HG02938 (cell line): ENCODE data around the gene CTBP1.

Experiments
- ATAC-seq: cut with Tn5 transposase; IDR thresholded peaks from one replicate; pipeline ENCODE4 v1.9.1; 2021; ENCODE audit warnings: mild to moderate bottlenecking, moderate library complexity; ENCODE audit not compliant: unreplicated experiment

CTBP1 gene

DNA sequence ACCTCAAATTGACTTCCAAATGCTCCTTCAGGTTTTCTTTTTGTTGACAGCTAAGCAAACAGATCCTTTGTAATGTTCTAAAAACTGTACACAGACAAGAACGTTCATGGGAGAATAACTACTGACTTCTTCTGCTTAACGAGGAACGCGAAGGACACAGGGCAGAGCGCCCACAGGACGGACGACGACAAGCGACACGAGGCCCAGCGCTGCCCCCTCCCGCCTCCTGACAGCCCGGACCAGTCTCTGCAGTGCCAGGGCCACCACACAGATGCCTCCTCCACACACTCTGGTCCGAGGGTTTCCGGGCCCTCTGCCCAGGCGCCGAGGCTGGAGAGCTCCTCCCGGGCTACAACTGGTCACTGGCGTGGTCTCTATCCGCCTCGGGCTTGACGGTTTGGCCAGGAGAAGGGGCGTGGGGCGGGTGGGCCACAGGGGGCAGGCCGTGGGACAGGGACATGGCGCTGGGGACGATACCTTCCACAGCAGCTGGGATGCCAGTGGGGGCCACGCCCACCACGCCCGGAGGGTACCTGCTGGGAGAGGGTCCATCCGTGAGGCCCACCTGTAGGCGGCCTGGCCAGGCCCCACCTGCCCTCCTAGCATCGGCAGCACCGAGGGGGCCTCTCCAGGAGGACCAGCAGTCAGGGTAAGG, 36.9 kb downstream of the CTBP1 start:
- ATAC-seq: no peak

- no peak for ATAC-seq
These were observed 37.6 kb downstream of the CTBP1 start for GRCh38 chr4:1211371-1211770.

GRCh38 chr4:1210971-1211370, 38.0 kb downstream of the CTBP1 start:
- ATAC-seq: no peak

- no peak for ATAC-seq
These were observed 38.6 kb downstream of the CTBP1 start for GRCh38 chr4:1210241-1210841.

GRCh38 chr4:1209821-1210220, 39.1 kb downstream of the CTBP1 start:
- ATAC-seq: no peak

GRCh38 chr4:1208970-1209704, 39.8 kb downstream of the CTBP1 start:
- ATAC-seq: no peak

GRCh38 chr4:1208266-1208961, 40.5 kb downstream of the CTBP1 start:
- no peak for ATAC-seq

DNA sequence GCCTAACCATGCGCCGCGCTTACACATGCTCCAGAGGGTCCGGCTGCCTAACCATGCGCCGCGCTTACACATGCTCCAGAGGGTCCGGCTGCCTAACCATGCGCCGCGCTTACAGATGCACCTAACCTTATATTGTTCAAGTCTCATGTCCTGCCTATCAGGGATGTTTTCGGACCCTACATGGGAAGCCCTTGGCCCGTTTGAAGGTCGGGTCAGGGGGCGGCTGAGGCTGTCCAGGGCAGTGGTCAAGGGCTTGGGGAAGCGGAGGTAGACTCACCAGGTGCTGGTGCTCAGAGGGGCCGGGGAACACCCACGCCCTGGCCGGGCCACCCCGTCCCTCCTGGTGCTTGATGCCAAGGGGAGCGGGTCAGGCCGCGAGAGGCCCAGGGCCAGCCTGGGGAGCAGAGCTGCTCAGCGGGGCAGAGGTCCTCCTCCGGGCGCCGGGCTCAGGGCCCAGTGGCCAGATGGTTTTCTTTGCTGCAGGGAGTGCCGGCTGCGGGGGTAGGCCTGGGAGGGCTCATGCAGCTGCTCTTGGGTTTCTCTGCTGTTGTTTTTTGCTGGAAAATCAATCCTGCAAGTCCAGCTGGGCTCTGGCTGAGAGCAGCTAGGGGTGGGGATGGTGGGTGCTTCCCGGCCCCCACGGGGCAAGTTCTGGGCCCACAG, 41.2 kb downstream of the CTBP1 start:
- no peak for ATAC-seq

GRCh38 chr4:1207157-1207470, 41.8 kb downstream of the CTBP1 start:
- no peak for ATAC-seq

- no peak for ATAC-seq
These were observed 42.4 kb downstream of the CTBP1 start for GRCh38 chr4:1206299-1207156.

- ATAC-seq: no peak
These were observed 43.2 kb downstream of the CTBP1 start for GRCh38 chr4:1205586-1206298.

GRCh38 chr4:1204828-1205585, 43.9 kb downstream of the CTBP1 start:
- no peak for ATAC-seq

DNA sequence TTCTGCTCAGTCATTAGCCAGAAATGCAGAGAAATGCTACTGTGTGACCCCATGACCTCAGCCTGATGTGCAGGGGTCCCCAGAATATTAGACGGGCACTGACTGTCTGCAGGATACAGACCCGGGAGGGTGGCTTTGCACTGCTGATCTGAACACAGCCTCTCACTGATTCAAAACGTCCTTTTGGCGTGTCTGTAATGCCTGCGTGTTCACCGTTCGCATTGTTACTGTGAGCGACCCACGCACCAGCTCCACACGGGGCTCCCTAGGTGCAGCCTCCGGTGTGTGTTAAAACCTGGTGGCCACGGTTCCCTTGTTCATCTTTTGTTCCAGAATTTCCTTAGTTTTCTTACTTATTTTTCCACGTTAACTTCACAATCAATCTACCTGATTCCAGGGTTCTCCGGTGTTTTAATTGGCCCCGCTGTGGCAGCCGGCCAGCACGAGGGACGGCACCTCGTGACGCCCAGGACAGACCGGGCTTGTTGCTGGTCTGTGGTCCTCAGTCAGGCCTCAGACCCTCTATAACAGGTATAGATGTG, 44.6 kb downstream of the CTBP1 start:
- no peak for ATAC-seq

GRCh38 chr4:1203026-1203616, 45.8 kb downstream of the CTBP1 start:
- no peak for ATAC-seq

GRCh38 chr4:1202526-1203011, 46.4 kb downstream of the CTBP1 start:
- no peak for ATAC-seq

GRCh38 chr4:1201851-1202525, 46.9 kb downstream of the CTBP1 start:
- peak; percentile 38 for ATAC-seq

DNA sequence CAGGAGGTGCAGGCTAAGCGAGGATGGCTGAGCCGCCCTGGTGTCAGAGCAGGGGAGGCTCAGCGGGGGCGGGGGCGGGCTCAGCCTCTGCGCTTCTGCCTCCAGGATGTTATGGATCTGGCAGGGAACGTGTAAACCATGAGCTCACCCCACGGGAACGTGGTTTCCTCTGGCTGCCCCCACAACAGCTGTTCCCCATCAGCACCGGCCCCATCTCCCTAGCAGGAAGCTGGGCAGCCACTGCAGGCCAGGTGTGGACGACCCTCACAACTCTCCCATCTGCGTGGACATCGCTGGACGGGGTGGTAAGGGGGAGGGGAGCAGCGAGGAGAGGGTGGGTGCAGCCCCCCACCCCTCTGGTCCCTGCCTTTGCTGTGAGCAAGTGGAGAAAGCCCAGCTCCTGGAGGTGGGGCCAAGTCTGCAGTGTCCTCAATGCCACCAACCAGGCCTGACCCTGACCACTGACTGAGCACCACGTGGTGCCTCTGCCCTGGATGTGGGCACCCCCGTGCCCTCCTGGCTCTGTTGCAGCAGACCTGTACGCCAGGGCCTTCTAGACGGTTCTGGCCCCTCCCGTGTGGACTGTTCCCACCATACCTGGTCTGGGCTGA, 48.4 kb downstream of the CTBP1 start:
- ATAC-seq: no peak
